HepG2 (cell line): ENCODE results near the gene MLST8. TPM values are rescaled to one million over a fixed set of nuclear protein-coding genes. Genes with fewer than 3 reads are reported as not detected.
A peak's percentile ranks its signal among the peaks of the same experiment; 100 is the strongest.

Experiments used
- ATF7 ChIP-seq, 2 experiments: fragments of 450-650 bp in 1 of 2; sonication (generic) in 1 of 2; formaldehyde crosslinking in 1 of 2; IDR thresholded peaks; 2 replicates each; pipeline versions ENCODE4 v1.4.0 to v1.6.1; 2016 to 2020; ENCODE audit warnings: antibody characterized with exemption in 1 of 2, mild to moderate bottlenecking in 1 of 2, missing genetic modification reagents in 1 of 2
- BCL6 ChIP-seq: IDR thresholded peaks from 2 replicates; pipeline ENCODE4 v1.6.1; 2016; ENCODE audit warnings: missing genetic modification reagents, missing compliant biosample characterization
- BRCA1 ChIP-seq: sonication (generic); formaldehyde crosslinking; IDR thresholded peaks from 2 replicates; pipeline ENCODE4 v1.4.0; 2020; ENCODE audit warnings: missing genetic modification reagents
- CEBPG ChIP-seq: IDR thresholded peaks from 2 replicates; pipeline ENCODE4 v1.6.1; 2016
- FOXK2 ChIP-seq: fragments of 450-650 bp; IDR thresholded peaks from 2 replicates; pipeline ENCODE4 v1.6.1; 2016
- FOXP4 ChIP-seq: sonication (generic); formaldehyde crosslinking; IDR thresholded peaks from 2 replicates; pipeline ENCODE4 v1.4.0; 2020; ENCODE audit warnings: missing genetic modification reagents
- HDAC6 ChIP-seq: fragments of 200-600 bp; sonication (generic); IDR thresholded peaks from 2 replicates; pipeline ENCODE4 v1.7.0; 2017; ENCODE audit warnings: mild to moderate bottlenecking, antibody characterized with exemption, low read length, low read depth
- ISL2 ChIP-seq: sonication (generic); formaldehyde crosslinking; IDR thresholded peaks from 2 replicates; pipeline ENCODE4 v1.5.0; 2020; ENCODE audit warnings: missing genetic modification reagents
- MLX ChIP-seq: IDR thresholded peaks from 2 replicates; pipeline ENCODE4 v1.6.1; 2016
- NAIF1 ChIP-seq: sonication (generic); formaldehyde crosslinking; IDR thresholded peaks from 2 replicates; pipeline ENCODE4 v1.5.0; 2020; ENCODE audit warnings: mild to moderate bottlenecking, missing genetic modification reagents, borderline replicate concordance
- PRMT3 ChIP-seq: sonication (generic); formaldehyde crosslinking; IDR thresholded peaks from 2 replicates; pipeline ENCODE4 v1.8.1; 2022; ENCODE audit warnings: low read depth, mild to moderate bottlenecking, moderate library complexity, missing genetic modification reagents, borderline replicate concordance
- REL ChIP-seq: sonication (generic); formaldehyde crosslinking; conservative IDR thresholded peaks from 2 replicates; pipeline ENCODE4 v1.8.0; 2022; ENCODE audit warnings: mild to moderate bottlenecking, missing genetic modification reagents, moderate library complexity
- SKI ChIP-seq: fragments of 450-650 bp; IDR thresholded peaks from one replicate; pipeline ENCODE4 v1.6.1; 2018; ENCODE audit warnings: mild to moderate bottlenecking; ENCODE audit not compliant: partially characterized antibody
- SRSF4 ChIP-seq: fragments of 200-400 bp; formaldehyde crosslinking; IDR thresholded peaks from one replicate; pipeline ENCODE4 v1.6.1; 2018; ENCODE audit warnings: mild to moderate bottlenecking, low read depth, low read length, moderate library complexity; ENCODE audit not compliant: poor library complexity, severe bottlenecking
- TMF1 ChIP-seq: sonication (generic); formaldehyde crosslinking; IDR thresholded peaks from 2 replicates; pipeline ENCODE4 v1.8.1; 2022; ENCODE audit warnings: low read depth, missing genetic modification reagents
- ZBTB14 ChIP-seq: sonication (generic); formaldehyde crosslinking; IDR thresholded peaks from 2 replicates; pipeline ENCODE4 v1.4.0; 2020; ENCODE audit warnings: missing genetic modification reagents
- ZHX1 ChIP-seq: sonication (generic); formaldehyde crosslinking; IDR thresholded peaks from 2 replicates; pipeline ENCODE4 v1.8.1; 2022; ENCODE audit warnings: low read depth, mild to moderate bottlenecking, missing genetic modification reagents
- ZNF510 ChIP-seq: sonication (generic); formaldehyde crosslinking; IDR thresholded peaks from 2 replicates; pipeline ENCODE4 v1.4.0; 2020; ENCODE audit warnings: low read depth, mild to moderate bottlenecking, missing genetic modification reagents
- ZNF543 ChIP-seq: sonication (generic); formaldehyde crosslinking; IDR thresholded peaks from 2 replicates; pipeline ENCODE4 v1.4.0; 2020; ENCODE audit warnings: mild to moderate bottlenecking, missing genetic modification reagents
- ZNF550 ChIP-seq: sonication (generic); formaldehyde crosslinking; IDR thresholded peaks from 2 replicates; pipeline ENCODE4 v1.4.0; 2020; ENCODE audit warnings: mild to moderate bottlenecking, missing genetic modification reagents, borderline replicate concordance
- ZSCAN12 ChIP-seq: sonication (generic); formaldehyde crosslinking; IDR thresholded peaks from 2 replicates; pipeline ENCODE4 v1.9.0; 2021; ENCODE audit warnings: mild to moderate bottlenecking, missing genetic modification reagents
- ZSCAN20 ChIP-seq: sonication (generic); formaldehyde crosslinking; IDR thresholded peaks from 2 replicates; pipeline ENCODE4 v1.4.0; 2020; ENCODE audit warnings: missing genetic modification reagents, mild to moderate bottlenecking, borderline replicate concordance
- polyA plus RNA-seq, 8 experiments: library from polyadenylated mRNA; depleted of rRNA in 3 of 8; stranded (reverse) in 7 of 8; unstranded in 1 of 8; fragments of >200 nt; fragmentation: Illumina TruSeq in 4 of 8; extraction: Trizol in 4 of 8; gene quantifications; 2 replicates each; pipeline versions ENCODE4 v1.2.1 to v1.2.3, GENCODE V29; 2011 to 2016; ENCODE audit warnings: low read depth in 4 of 8, missing spikeins in 1 of 8, mixed read lengths in 1 of 8; ENCODE audit not compliant: insufficient read depth in 1 of 8
- total RNA-seq, 5 experiments: library from RNA; depleted of rRNA; stranded (reverse); fragments of >200 nt; fragmentation: Illumina TruSeq; extraction: Trizol; gene quantifications; 2 replicates each; pipeline ENCODE4 v1.2.3, GENCODE V29; 2016; ENCODE audit warnings: low read depth in 1 of 5

Gene MLST8
- total and polyA plus RNA-seq, 2 of the 13 experiments (the other 11 are each of a cell fraction or from before 2014, with no cell fraction given), result 30.8 to 72.7 TPM

- no peak for TF ChIP-seq BRCA1 (CRISPR knock-in tag)
- TF ChIP-seq ZSCAN12 (CRISPR knock-in tag), result no peak
- no peak for TF ChIP-seq ZSCAN20 (CRISPR knock-in tag)
- TF ChIP-seq PRMT3 (CRISPR knock-in tag), result no peak
- TF ChIP-seq ISL2 (CRISPR knock-in tag), result peak; percentile 73; the same call in 1 of the 2 replicates
- TF ChIP-seq TMF1 (CRISPR knock-in tag), result 0 out of 2 replicates have a peak, but pooled peaks have one; percentile 73
- no peak for TF ChIP-seq ZBTB14 (CRISPR knock-in tag)
- no peak for TF ChIP-seq ZNF510
- peak; percentile 72 for TF ChIP-seq FOXP4 (CRISPR knock-in tag)
- no peak for TF ChIP-seq FOXK2
- TF ChIP-seq SRSF4, result no peak
- 0 out of 2 replicates have a peak, but pooled peaks have one; percentile 15 for TF ChIP-seq CEBPG
- TF ChIP-seq ZHX1 (CRISPR knock-in tag), result no peak
- TF ChIP-seq HDAC6, result no peak
- TF ChIP-seq ZNF543 (CRISPR knock-in tag), result no peak
- TF ChIP-seq MLX (CRISPR knock-in tag), result peak; percentile 69; the same call in 1 of the 2 replicates
- no peak for TF ChIP-seq ZNF550
- TF ChIP-seq NAIF1, result no peak
- peak; percentile 92 for TF ChIP-seq BCL6 (CRISPR knock-in tag)
- no peak for TF ChIP-seq REL (CRISPR knock-in tag)
- TF ChIP-seq SKI, result peak; percentile 97
- no peak for TF ChIP-seq ATF7 (IDR thresholded peaks at IDR 0.05)
- TF ChIP-seq ATF7 (CRISPR knock-in tag; IDR thresholded peaks at IDR 0.05), result no peak
Observed at GRCh38 chr16:2157480-2158261, 47.6 kb upstream of the MLST8 start (continued).
